ENCODE measurements around the gene NUP210.

NUP210 gene

DNA sequence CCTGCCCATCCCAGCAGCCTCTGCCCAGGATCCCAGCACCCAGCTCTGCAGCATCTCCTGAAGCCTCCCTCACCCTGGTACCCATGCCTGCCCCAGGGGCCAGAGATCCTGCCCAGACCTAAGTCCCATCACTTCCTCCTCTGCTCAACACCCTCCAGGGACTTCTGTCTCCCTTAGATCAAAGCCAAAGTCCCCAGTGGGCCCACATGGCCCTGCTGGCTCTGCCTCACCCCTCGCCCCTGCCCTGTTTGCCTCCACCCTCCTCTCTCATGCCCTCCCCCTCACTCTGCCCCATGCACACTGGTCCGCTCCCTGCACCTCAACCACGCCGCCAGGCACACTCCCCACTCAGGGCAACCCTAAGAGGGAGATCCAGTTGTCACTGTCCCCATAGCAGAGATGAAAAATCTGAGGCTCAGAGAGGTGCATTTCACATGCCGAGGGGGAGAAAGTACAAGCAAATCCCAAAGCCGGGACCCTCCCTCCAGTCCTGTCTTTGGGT is 146.5 kb downstream of the NUP210 start:
- FAIRE-seq, result no peak
- TF ChIP-seq POLR2AphosphoS5 (IDR thresholded peaks at IDR 0.05; ENCODE audit: low read depth, low read length) (no peak), POLR2A (IDR thresholded peaks at IDR 0.05; ENCODE audit: low read depth, low read length) (no peak), TAF1 (IDR thresholded peaks at IDR 0.05; ENCODE audit: borderline replicate concordance, low read depth, low read length) (no peak)
- DNase-seq (ENCODE audit: insufficient read length), result no peak

DNA sequence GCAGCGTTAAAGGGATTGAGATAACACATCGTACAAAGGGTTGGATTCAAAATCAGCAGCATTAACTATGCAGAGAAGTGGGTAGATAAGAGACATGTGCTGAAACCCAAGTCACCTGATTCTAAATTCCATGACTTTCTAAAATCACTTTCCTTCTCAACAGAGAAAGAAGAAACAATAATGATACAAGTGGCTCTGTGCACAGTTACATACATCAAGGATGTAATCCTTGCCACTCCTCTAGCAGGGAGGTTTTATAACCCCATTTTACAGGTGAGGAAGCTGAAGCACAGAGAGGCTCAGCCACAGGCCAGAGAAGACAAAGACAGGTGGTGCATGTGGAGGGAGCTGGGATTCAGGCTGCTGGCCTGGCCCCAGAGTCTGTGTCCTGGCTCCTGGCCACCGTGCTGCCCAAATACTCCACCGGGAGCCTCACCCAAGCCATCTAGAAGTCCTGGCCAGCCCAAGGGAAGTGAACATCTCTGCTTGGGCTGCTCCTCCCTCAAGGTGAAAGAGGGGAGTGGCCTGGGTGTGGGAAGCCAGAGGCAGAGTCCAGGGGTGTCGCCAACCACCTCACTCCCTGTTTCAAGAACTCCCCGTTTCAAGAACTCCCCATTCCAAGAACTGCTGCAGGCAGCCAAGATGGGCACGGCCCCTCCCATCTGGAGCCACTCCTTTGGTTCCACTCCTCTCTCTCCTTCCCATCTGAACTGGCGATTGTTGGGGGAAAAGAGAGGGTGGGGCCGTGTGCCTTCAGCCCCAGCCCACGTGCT is 147.1 kb downstream of the NUP210 start:
- FAIRE-seq (no peak), DNase-seq (ENCODE audit: insufficient read length) (no peak)
- TF ChIP-seq TAF1 (IDR thresholded peaks at IDR 0.05; ENCODE audit: borderline replicate concordance, low read depth, low read length) (no peak), POLR2AphosphoS5 (IDR thresholded peaks at IDR 0.05; ENCODE audit: low read depth, low read length) (no peak), POLR2A (IDR thresholded peaks at IDR 0.05; ENCODE audit: low read depth, low read length) (no peak)

DNA sequence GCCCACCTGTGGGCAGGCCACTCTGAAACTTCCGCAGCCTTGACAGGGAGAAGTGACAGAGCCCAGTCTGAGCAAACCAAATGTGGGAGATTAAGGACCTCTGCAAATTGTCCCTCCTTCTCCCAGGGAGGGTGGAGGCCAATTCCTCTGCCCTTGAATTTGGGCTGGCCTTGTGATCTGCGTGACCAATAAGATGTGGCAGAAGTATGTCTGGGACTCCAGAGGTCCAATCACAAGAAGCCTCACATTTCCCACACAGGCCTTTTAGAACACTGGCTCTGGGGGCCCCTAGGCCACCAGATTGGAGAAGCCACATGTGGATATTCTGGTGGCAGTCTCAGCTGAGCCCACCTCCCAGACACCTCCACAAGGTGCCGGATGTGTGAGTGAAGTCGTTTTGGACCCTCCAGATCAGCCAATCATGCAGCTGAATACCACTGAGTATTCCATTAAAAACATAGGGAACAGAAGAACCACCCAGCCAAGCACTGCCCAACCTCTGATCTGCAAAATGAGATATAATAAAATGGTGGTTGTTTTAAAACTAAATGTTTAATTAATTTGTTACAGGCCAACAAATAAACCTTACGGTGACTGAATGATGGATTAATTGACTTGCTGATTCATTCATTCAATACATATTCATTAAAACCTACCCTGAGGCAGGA is 150.3 kb downstream of the NUP210 start:
- FAIRE-seq (no peak), DNase-seq (ENCODE audit: insufficient read length) (no peak)
- TF ChIP-seq TAF1 (IDR thresholded peaks at IDR 0.05; ENCODE audit: borderline replicate concordance, low read depth, low read length), result no peak

DNA sequence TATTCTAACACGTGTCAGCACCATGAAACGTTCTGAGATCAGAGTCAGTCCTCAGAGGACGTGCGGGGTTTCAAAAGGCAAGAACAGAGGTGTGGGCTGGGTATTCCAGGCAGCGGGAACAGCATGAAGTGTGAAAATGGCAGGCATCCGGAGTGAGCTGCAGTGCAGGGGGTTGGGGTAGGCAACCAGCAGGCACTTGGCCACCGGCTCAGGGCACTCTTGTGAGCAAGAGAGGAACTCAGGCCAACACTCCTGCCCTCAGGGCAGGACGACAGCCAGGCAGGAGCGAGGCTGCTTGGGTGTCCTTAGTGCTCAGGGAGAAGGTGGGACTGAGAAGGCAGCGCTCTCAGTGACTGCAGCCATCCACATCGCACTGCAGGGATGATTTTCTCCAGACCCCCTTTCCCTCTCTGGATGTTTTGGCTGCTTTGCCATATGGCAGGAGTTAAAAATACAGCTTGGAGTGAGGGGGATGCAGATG is 151.1 kb downstream of the NUP210 start:
- TF ChIP-seq TAF1 (IDR thresholded peaks at IDR 0.05; ENCODE audit: borderline replicate concordance, low read depth, low read length), result no peak
- FAIRE-seq, result no peak
- DNase-seq (ENCODE audit: insufficient read length), result no peak

DNA sequence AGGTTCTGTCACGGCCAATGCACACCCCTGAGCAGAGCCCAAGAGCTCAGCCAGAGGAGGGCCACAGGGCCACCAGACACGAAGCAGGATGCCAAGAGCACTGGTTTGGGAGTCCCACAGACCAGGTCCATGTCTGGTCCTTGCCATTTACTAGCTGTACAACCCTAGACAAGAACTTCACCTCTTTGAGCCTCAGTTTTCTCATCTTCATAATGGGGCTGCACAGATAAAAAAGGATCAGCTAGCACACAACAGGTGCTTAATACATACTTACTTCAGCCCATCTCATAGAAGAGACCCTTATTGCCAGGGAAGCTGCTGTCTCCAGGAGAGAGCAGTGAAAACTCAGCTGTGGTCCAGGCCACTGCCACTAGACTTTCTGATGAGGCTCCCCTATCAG is 152.0 kb downstream of the NUP210 start:
- FAIRE-seq, result no peak
- TF ChIP-seq TAF1 (IDR thresholded peaks at IDR 0.05; ENCODE audit: borderline replicate concordance, low read depth, low read length) (no peak), POLR2AphosphoS5 (IDR thresholded peaks at IDR 0.05; ENCODE audit: low read depth, low read length) (no peak), POLR2A (IDR thresholded peaks at IDR 0.05; ENCODE audit: low read depth, low read length) (no peak)

DNA sequence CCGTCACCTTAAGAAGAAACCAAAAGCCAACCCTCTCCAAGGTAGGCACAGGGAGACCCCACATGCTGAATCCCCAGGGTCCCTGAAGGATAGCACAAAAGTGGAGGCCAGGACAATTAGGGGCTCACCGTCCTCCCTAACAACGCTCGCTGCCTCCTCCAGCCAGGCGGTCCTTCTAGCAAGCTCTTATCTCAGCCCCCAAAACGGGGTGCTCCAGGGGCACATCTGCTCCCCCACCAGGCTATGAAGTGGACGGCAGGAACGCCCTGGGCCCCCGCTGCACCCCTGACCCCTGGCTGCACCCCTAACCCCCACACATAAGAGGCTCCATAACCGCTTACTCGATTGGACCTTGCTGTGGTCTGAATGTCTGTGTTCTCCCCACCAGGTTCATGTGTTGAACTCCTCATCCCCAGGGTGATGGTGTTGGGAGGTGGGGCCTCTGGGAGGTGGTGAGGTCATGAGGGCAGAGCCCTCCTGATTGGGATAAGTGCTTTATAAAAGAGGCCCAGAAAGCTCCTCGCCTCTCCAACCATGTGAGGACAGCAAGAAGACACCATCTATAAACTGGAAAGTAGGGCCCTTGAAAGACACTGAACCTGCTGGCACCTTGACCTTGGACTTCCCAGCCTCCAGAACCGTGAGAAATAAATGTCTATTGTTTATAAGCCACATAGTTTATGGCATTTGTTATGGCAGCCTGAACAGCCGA is 153.3 kb downstream of the NUP210 start:
- FAIRE-seq, result no peak
- DNase-seq (ENCODE audit: insufficient read length), result no peak

More for the DNA sequence above, 152.0 kb downstream of the NUP210 start:
- no peak for DNase-seq (ENCODE audit: insufficient read length)

More for the DNA sequence above, 153.3 kb downstream of the NUP210 start:
- TF ChIP-seq POLR2AphosphoS5 (IDR thresholded peaks at IDR 0.05; ENCODE audit: low read depth, low read length) (no peak), TAF1 (IDR thresholded peaks at IDR 0.05; ENCODE audit: borderline replicate concordance, low read depth, low read length) (no peak), POLR2A (IDR thresholded peaks at IDR 0.05; ENCODE audit: low read depth, low read length) (no peak)

All from GM12892 (cell line).